Kidney (tissue), 14 donors: ENCODE measurements around the gene SORCS2. TPM values are rescaled to one million over a fixed set of nuclear protein-coding genes. Genes with fewer than 3 reads are reported as not detected.

Experiments
- DNase-seq, 5 donors: peaks; one replicate each; pipeline ENCODE4 v3.0.0-alpha.2; 2013 to 2020
- FAIRE-seq: peaks from 2 replicates; lab custom pipeline; 2012; peaks lifted over from hg19 to GRCh38; lab: Jason Lieb, UNC
- H3K27ac ChIP-seq, 2 donors: one replicate each; pipeline ENCODE4 v1.7.0; 2013; ENCODE audit warnings: low read depth in 2 of 2, low read length in 2 of 2, inconsistent platforms in 1 of 2
- H3K27me3 ChIP-seq: one replicate; pipeline ENCODE4 v1.7.1; 2013; ENCODE audit warnings: low read length, inconsistent platforms; ENCODE audit not compliant: control insufficient read depth, insufficient read depth
- H3K36me3 ChIP-seq, 3 donors: one replicate each; pipeline versions ENCODE4 v1.7.0 to v1.7.1; 2013; ENCODE audit warnings: low read length in 3 of 3, control low read depth in 1 of 3, inconsistent platforms in 1 of 3; ENCODE audit not compliant: insufficient read depth in 3 of 3, control insufficient read depth in 2 of 3
- H3K4me1 ChIP-seq, 3 donors: one replicate each; pipeline versions ENCODE4 v1.7.0 to v1.7.1; 2013; ENCODE audit warnings: low read length in 3 of 3, inconsistent platforms in 1 of 3, low read depth in 1 of 3; ENCODE audit not compliant: control insufficient read depth in 2 of 3, insufficient read depth in 2 of 3
- H3K4me3 ChIP-seq, 3 donors: one replicate each; pipeline versions ENCODE4 v1.7.0 to v1.8.1; 2013; ENCODE audit warnings: low read length in 3 of 3, control low read depth in 1 of 3, inconsistent platforms in 1 of 3
- H3K9ac ChIP-seq, 3 donors: one replicate each; pipeline versions ENCODE4 v1.7.0 to v1.7.1; 2013; ENCODE audit warnings: low read length in 3 of 3, control low read depth in 1 of 3, inconsistent platforms in 1 of 3
- H3K9me3 ChIP-seq, 3 donors: one replicate each; pipeline versions ENCODE4 v1.7.0 to v1.7.1; 2013; ENCODE audit warnings: low read length in 3 of 3, control low read depth in 1 of 3, inconsistent platforms in 1 of 3; ENCODE audit not compliant: control insufficient read depth in 2 of 3, insufficient read depth in 1 of 3
- intact Hi-C: fragments of 100-400 bp; cut with DNase I; formaldehyde crosslinking; loops from one replicate; pipeline ENCODE4 v1.11.1; 2022
- polyA plus RNA-seq: library from polyadenylated mRNA; stranded (reverse); fragments of 350-450 nt; fragmentation: Illumina TruSeq; extraction: RNeasy Lipid Tissue Mini Kit (QIAGEN cat#74804); gene quantifications from one replicate; pipeline ENCODE4 v1.2.3, GENCODE V29; 2014; ENCODE audit warnings: low read depth, low replicate concordance; ENCODE audit not compliant: insufficient read depth
- total RNA-seq: library from RNA; stranded (reverse); fragmentation: NEBNext Ultra II Directional; extraction: Animal tissue kit (Norgen Biotek cat#: 25700); gene quantifications from one replicate; pipeline ENCODE4 v1.2.1, GENCODE V29; 2021
- TF ChIP-seq, protein P1 (sequence below): IDR thresholded peaks from 3 replicates; pipeline ENCODE4 v1.5.1; 2012; ENCODE audit warnings: mild to moderate bottlenecking, moderate library complexity, borderline replicate concordance; ENCODE audit not compliant: insufficient read depth; ENCODE audit errors: extremely low read depth
- donor health status: control.
- donor health status: control.
- donor health status: control.
- donor health status: control.
- donor health status: control.
- donor health status: DM: yes; HTN: yes; CAD: no.
- donor health status: Normal renal cell carcinoma (clear cell type).

Gene SORCS2
- total and polyA plus RNA-seq, 2 donors from 2014 or later = 6.1 to 9.1 TPM

DNA sequence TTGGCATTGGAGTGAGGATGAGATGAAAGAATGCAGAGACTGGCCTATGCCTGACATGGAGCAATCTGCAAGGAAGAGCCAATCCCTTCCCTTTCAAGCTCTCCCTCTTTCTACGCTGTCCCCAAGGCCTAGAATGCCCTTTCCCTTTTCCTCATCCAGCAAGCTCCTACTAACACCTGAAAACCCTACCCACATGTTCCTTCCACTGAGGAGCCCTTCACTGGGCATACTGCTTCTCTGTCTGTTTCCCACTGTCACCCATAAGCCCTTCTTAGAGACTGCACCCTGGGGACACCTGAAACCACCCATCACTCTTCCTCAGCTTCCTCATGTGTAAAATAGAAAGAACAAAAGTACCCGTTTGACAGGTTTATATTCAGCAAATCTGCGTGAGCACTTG lies 492.0 kb downstream of the SORCS2 start:
- DNase-seq (no peak), FAIRE-seq (no peak)
- TF ChIP-seq, protein P1, sequence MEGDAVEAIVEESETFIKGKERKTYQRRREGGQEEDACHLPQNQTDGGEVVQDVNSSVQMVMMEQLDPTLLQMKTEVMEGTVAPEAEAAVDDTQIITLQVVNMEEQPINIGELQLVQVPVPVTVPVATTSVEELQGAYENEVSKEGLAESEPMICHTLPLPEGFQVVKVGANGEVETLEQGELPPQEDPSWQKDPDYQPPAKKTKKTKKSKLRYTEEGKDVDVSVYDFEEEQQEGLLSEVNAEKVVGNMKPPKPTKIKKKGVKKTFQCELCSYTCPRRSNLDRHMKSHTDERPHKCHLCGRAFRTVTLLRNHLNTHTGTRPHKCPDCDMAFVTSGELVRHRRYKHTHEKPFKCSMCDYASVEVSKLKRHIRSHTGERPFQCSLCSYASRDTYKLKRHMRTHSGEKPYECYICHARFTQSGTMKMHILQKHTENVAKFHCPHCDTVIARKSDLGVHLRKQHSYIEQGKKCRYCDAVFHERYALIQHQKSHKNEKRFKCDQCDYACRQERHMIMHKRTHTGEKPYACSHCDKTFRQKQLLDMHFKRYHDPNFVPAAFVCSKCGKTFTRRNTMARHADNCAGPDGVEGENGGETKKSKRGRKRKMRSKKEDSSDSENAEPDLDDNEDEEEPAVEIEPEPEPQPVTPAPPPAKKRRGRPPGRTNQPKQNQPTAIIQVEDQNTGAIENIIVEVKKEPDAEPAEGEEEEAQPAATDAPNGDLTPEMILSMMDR = no peak
- H3K36me3 ChIP-seq = no peaks in the 10 kb centered on the region
- no peaks in the 10 kb centered on the region for H3K4me1 ChIP-seq
- peaks cover 0 to 14% (median 0%) of the 10 kb centered on the region in 3 donors for H3K9me3 ChIP-seq
- no peak overlapping the region for H3K9ac ChIP-seq
- no peak overlapping the region for H3K4me3 ChIP-seq
- intact Hi-C loops = no loop called here
- no peak overlapping the region for H3K27ac ChIP-seq
- H3K27me3 ChIP-seq = no peaks in the 10 kb centered on the region

DNA sequence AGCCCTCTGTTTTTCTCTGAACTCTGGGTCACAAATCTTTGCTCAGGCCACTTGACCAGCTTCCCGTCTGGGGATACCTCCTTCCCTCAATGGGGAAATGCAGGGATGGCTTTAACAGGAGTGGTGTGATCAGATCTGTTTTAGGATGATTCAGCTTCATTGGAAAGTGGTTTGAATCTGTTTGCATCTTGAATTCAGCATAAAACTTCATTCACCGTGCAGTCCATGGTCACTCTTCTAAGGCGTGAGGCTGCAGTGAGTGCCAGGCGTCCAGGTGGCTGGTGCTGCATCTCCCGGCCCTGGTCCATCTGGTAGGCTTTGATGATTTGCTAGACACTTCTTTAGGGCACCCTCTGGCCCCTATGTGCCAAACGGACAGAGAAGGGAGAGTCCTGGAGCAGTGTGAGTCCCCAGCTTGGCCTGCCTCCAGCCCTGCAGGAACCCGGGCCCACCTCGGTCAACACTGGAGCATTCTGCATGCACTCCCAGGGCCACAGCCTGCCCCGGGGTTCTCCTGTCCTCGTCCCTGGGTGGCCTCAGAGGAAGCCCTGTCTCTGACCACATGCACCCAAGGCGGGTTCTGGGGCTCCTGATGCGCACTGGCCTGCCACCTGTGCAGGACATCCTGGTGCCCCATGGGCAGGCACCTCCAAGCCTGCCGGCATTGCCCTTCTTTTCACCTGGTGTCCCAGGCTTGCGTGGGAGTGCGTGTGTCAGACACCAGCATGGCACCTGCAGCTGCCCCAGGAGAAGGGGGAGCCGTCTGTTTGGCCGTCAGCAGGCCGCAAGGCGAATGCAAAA lies 493.9 kb downstream of the SORCS2 start:
- no peaks in the 10 kb centered on the region for H3K4me1 ChIP-seq
- H3K36me3 ChIP-seq = peaks cover 0 to 2% (median 0%) of the 10 kb centered on the region in 3 donors
- peaks cover 0 to 14% (median 2%) of the 10 kb centered on the region in 3 donors for H3K9me3 ChIP-seq
- H3K27me3 ChIP-seq = no peaks in the 10 kb centered on the region
- DNase-seq = no peak
- H3K4me3 ChIP-seq = no peak overlapping the region
- intact Hi-C loops = no loop called here
- TF ChIP-seq, protein P1 = no peak
- H3K27ac ChIP-seq = no peak overlapping the region
- no peak overlapping the region for H3K9ac ChIP-seq
- FAIRE-seq = no peak

DNA sequence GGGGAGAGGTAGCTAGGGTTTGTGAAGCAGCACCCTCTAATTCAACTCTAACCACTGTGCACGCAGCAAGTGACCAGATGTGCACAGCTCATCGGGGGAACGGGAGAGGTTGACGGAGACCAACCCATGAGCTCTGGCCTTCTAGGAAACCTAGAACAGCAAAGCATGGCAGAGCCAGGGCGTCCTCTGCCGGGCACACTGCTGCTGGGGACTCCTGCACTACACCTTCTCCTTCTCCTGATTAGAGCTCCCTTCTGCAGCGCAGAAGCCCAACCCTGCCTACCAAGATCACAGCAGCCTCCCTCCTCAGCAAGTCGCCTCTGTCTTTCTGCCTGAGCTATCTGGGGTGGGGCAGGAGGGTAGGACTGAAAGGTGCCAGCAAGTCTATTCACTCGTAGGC lies 494.7 kb downstream of the SORCS2 start:
- TF ChIP-seq, protein P1 = no peak
- Histone ChIP-seq H3K4me1 (no peaks in the 10 kb centered on the region), H3K27ac (no peak overlapping the region), H3K9ac (no peak overlapping the region), H3K9me3 (peaks cover 0 to 14% (median 2%) of the 10 kb centered on the region in 3 donors), H3K36me3 (peaks cover 0 to 2% (median 0%) of the 10 kb centered on the region in 3 donors), H3K27me3 (no peaks in the 10 kb centered on the region), H3K4me3 (no peak overlapping the region)
- intact Hi-C loops = no loop called here
- DNase-seq = no peak
- FAIRE-seq = no peak
